Stimulated activated CD4-positive, alpha-beta T cell treated with anti-CD3 and anti-CD28 coated beads, Interleukin-2, amount 100 ng/mL, for 4 hours (primary cell): ENCODE data around the gene ADCY10.
"Not testable (repeated sequence)": the region's sequence is repeated elsewhere in the genome, so short reads cannot be mapped to it uniquely, and the experiment has no call there.

Experiments used
- DNase-seq: peaks from one replicate; pipeline ENCODE4 v3.0.0-alpha.2; 2020; ENCODE audit warnings: low read depth

The ADCY10 gene

GRCh38 chr1:167812972-167813371 lies 101.0 kb downstream of the ADCY10 start:
- DNase-seq, result no peak

DNA sequence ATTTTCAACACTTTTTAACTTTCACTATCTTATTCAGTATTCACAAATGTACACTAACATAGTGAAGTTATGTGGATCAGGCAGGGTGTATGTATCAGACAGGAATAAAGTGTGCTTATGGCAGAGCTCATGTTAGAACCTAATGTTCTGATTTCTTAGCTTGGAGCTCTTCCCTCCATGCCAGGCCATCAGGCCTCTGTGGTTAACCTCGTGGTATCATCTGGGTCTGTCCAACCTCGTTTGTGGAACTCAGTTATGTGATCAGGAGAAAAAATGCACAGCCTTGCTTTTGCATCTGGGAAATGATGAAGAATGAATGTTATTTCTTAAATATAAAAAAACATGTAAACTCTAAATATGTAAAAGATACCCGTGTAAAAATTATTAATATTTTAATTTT lies 105.2 kb downstream of the ADCY10 start:
- DNase-seq, result no peak

DNA sequence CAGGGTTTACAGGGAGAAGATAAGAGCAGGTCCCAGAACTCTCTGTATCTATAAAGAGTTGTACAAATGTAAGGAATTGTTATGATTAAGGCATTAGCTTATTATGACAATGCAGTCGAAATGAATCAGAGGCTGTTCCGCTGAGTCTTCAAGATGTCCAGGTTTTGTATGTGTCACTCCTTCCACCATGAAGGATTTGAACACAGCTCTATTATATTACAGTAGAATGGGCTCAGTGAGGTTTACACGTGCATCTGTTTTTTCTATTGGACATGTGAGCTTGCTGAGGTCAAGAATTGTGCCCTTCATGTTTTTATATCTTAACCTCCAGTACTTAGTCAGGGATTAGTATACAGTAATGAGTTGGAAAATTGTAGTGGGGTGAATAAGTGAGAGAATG lies 105.8 kb downstream of the ADCY10 start:
- DNase-seq, result no peak

- DNase-seq, result not testable (repeated sequence)
These were observed 107.3 kb downstream of the ADCY10 start for GRCh38 chr1:167806676-167807075.

GRCh38 chr1:167806235-167806634 lies 107.7 kb downstream of the ADCY10 start:
- not testable (repeated sequence) for DNase-seq

- DNase-seq, result no peak
These were observed 108.8 kb downstream of the ADCY10 start for GRCh38 chr1:167805041-167805556.

GRCh38 chr1:167803358-167804207 lies 110.4 kb downstream of the ADCY10 start:
- peak; percentile 79 for DNase-seq

DNA sequence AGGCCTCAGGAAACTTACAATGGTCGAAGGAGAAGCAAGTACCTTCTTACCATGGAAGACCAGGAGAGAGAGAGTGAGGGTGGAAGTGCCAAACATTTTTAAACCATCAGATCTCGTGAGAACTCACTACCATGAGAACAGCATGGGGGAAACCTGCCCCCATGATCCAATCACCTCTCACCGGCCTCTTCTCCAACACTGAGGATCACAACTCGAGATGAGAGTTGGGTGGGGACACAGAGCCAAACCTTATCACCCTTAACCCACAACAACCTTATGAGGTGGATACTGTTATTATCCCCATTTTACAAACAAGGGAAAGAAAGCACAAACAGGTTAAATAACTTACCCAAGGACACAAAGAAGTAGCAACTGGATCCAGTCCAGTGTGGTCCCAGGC lies 111.7 kb downstream of the ADCY10 start:
- no peak for DNase-seq

DNA sequence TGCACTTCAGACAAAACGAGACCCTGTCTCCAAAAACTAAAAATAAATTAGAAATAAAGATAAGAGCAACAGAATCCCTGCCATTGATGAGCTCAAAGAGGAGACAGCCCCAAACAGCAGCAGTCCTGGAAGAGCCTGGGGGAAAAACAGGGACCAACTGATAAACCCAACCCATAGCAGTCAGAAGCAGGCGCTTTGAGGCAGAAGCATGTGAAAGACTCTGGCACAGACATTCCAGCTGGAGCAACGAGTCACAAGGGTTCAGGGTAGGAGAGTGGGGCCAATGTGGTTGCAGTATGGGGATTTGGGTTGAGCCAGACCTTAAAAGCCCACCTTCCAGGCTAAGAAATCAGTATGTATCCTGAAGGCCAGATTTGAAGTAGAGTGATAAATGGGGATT lies 113.7 kb downstream of the ADCY10 start:
- no peak for DNase-seq

- no peak for DNase-seq
These were observed 114.2 kb downstream of the ADCY10 start for GRCh38 chr1:167799747-167800146.

DNA sequence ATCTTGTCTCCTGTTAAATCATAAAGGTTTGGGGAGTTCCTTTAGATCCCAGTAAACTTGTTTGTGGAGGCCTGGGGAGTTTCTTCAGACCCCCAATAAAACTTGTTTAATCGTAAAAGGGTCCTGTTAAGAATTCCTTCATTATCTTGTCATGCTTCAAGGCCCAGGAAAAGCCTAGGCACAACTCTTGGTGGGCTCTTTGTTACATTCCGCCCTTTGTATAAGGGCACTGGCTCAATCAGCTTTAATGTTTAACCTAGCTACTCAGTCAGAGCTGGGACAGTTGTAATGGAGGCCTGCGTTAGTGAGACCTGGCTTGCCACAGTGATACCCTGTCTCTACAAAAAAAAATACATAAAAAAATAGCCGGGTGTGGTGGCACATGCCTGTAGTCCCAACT lies 115.0 kb downstream of the ADCY10 start:
- no peak for DNase-seq

- no peak for DNase-seq
These were observed 116.9 kb downstream of the ADCY10 start for GRCh38 chr1:167797015-167797414.

DNA sequence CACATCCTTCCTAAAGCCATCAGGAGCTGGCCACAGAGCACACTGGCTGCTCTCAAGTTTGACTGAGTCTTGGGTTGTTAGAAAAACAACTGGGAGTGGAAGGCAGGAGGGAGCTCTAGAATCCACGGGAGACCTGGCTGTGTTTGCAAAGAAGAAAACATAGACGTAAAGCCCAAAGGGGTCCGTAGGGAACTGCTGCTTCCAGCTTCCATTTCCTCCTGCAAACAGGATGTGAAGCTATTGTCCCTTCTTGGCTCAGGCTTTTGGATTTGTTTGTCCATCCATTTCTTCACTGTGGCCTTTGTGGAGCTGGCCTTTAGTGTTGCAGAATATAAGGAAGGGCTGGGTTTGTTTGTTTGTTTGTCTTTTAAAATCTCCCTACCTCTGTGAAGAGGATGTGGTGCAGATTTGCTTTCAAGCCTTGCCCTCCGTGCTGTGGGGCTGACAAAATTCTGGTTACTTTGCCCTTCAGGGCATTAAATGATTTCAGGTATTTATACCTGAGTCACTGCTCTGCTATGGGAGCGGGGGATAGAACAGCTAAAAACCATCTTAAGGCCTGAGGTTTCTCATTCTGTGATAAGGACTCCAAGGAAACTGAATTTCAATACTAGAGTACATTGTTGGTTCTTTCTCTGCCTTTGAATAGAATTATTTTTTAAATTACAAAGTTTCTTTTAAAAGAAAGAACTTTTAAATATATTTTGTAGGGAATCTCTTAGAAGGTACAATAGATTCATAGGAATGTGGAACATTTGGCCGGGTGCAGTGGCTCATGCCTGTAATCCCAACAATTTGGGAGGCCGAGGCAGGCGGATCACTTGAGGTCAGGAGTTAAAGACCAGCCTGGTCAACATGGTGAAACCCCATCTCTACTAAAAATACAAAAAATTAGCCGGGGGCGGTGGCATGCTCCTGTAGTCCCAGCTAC lies 117.9 kb downstream of the ADCY10 start:
- DNase-seq, result no peak

- DNase-seq, result no peak
These were observed 119.9 kb downstream of the ADCY10 start for GRCh38 chr1:167794043-167794442.

DNA sequence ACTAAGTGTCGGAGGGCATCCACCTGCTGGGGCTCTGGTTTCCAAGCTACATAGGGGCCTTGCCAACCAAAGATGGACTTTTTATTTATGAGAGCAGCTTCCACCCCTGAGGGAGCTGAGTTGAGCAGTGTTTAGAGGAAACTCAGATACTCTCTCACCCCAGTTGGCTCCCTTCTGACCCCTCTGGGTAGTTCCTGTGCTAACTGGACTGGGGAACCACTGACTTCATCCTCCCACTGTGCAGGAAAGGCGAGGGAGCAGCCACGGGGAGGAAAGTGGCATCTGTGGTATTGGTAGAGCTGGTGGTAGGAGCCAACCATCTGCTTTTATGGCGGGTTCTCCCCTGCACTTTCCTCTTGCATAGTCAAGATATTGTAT lies 121.8 kb downstream of the ADCY10 start:
- DNase-seq, result no peak

GRCh38 chr1:167791281-167792187 lies 122.4 kb downstream of the ADCY10 start:
- DNase-seq, result no peak

DNA sequence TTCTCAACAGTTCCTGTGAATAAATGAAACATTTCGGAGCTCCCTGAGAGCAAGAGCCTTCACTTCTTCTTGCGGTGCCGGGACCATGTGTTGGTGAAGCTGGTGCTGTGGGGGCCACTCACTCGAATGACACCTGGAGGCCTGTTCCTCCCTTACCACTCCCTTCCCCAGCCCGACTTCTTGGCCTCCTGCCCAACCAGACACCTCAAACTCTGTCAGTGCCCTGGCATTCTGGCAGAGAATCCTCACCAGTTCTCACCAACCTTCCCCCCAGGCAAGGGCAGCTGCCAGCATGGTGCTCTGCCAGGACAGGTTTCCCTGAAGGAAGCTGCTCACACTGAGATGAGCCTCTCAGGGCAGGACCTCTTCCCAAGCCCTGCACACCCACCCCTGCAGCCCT lies 123.8 kb downstream of the ADCY10 start:
- no peak for DNase-seq

- DNase-seq, result no peak
These were observed 124.4 kb downstream of the ADCY10 start for GRCh38 chr1:167789501-167789900.

- no peak for DNase-seq
These were observed 127.4 kb downstream of the ADCY10 start for GRCh38 chr1:167786502-167786901.

DNA sequence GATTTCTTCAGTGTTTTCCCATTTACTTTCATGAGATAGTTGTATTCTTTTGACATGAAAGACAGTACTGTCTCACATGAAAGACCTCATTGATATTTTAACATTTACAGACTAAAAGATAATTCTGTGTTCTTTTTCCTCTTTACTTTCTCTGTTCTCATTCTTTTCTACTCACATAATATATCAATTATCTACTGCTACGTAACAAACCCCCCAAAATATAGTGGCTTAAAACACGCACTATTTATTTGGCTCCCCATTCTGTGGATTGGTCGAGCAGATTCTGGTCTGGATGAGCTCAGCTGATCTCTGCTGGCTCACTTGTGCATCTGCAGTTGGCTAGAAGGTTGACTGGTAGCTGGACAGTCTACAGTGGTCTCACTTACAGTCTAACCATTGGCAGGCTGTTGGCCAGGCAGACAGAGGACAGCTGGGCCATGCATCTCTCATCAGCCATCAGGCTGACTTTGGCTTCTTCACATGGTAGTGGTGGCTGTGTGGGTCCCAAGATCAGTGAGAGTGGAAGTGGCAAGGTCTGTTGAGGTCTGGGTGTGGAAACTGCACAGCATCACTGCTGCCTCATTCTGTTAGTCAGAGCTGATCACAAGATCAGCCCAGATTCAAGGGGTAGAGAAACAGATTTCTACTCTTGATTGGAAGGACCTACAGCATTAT lies 128.9 kb downstream of the ADCY10 start:
- DNase-seq, result no peak

- no peak for DNase-seq
These were observed 131.0 kb downstream of the ADCY10 start for GRCh38 chr1:167782946-167783345.
